Activated naive CD4-positive, alpha-beta T cell treated with anti-CD3 and anti-CD28 coated beads, Interleukin-2, amount 10 ng/mL, durations not matched to agents 7 days and 5 days (primary cell): ENCODE results near the gene NOTUM.

ENCODE experiments used
- CTCF ChIA-PET: fragments of 350-600 bp; sonication (Branson Sonifier 250); formaldehyde crosslinking; loops from one replicate; lab custom pipeline; 2021; ENCODE audit warnings: antibody characterized with exemption; lab: Charles Lee
- DNase-seq: peaks from one replicate; pipeline ENCODE4 v3.0.0-alpha.2; 2020
- H3K27ac Mint-ChIP-seq: one replicate; pipeline ENCODE4 v1.8.0; 2021; ENCODE audit warnings: mild to moderate bottlenecking, moderate library complexity, mixed read lengths
- H3K27me3 Mint-ChIP-seq: one replicate; pipeline ENCODE4 v1.8.0; 2021; ENCODE audit warnings: mild to moderate bottlenecking, mixed read lengths
- H3K36me3 Mint-ChIP-seq: one replicate; pipeline ENCODE4 v1.8.0; 2021; ENCODE audit warnings: mixed read lengths
- H3K4me1 Mint-ChIP-seq: one replicate; pipeline ENCODE4 v1.8.0; 2021; ENCODE audit warnings: mixed read lengths
- H3K4me3 Mint-ChIP-seq: one replicate; pipeline ENCODE4 v1.8.0; 2021; ENCODE audit warnings: mild to moderate bottlenecking, moderate library complexity, mixed read lengths
- H3K9me3 Mint-ChIP-seq: one replicate; pipeline ENCODE4 v1.8.0; 2021; ENCODE audit warnings: mixed read lengths

Gene NOTUM

GRCh38 chr17:81951785-81952684 is 9.0 kb downstream of the NOTUM start:
- H3K9me3 Mint-ChIP-seq, result no peaks in the 10 kb centered on the region
- CTCF ChIA-PET, result interaction anchor here (2.0 to 5.3 kb wide), 2 partner anchors 24 to 69 kb away, joined by 4 to 23 read pairs; partner anchors contain the start of genes CENPX and MAFG
- H3K36me3 Mint-ChIP-seq, result no peaks in the 10 kb centered on the region
- H3K27ac Mint-ChIP-seq, result no peak overlapping the region
- H3K4me1 Mint-ChIP-seq, result peaks cover 4% of the 10 kb centered on the region
- H3K27me3 Mint-ChIP-seq, result peaks cover 50% of the 10 kb centered on the region
- H3K4me3 Mint-ChIP-seq, result no peak overlapping the region
- no peak for DNase-seq

DNA sequence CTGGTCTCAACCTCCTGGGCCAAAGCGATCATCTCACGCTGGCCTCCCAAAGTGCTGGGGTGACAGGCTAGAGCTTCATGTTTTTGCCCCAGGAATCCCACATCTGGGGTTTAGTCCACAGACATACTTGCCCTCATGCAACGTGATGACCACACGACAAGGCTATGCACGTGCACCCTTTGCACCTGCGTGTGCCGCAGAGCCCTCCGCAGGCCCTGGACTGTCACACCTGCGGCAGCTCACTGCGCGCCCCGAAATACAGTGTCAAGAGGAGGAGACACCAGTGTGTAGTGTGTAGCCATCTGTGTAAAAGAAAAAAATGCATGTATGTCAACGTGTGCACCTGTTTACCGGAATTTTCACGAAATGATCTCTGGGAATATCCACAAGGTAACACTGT is 10.5 kb downstream of the NOTUM start:
- Mint-ChIP-seq H3K27me3 (peaks cover 49% of the 10 kb centered on the region), H3K36me3 (no peaks in the 10 kb centered on the region), H3K27ac (no peak overlapping the region), H3K9me3 (no peaks in the 10 kb centered on the region), H3K4me1 (peaks cover 4% of the 10 kb centered on the region), H3K4me3 (no peak overlapping the region)
- no peak for DNase-seq
- CTCF ChIA-PET, result interaction anchor here (2.0 kb wide), 1 partner anchor 23 kb away, joined by 4 read pairs; the partner anchor contains the start of gene MAFG

- peaks cover 4% of the 10 kb centered on the region for H3K4me1 Mint-ChIP-seq
- H3K27me3 Mint-ChIP-seq, result peaks cover 53% of the 10 kb centered on the region
- DNase-seq, result no peak
- H3K9me3 Mint-ChIP-seq, result no peaks in the 10 kb centered on the region
- H3K27ac Mint-ChIP-seq, result no peak overlapping the region
- H3K36me3 Mint-ChIP-seq, result no peaks in the 10 kb centered on the region
- CTCF ChIA-PET, result interaction anchor here (1.9 kb wide), 1 partner anchor 11 kb away, joined by 9 read pairs; no protein-coding TSS in a partner anchor
- no peak overlapping the region for H3K4me3 Mint-ChIP-seq
These were observed 12.2 kb downstream of the NOTUM start for GRCh38 chr17:81948635-81949378.

DNA sequence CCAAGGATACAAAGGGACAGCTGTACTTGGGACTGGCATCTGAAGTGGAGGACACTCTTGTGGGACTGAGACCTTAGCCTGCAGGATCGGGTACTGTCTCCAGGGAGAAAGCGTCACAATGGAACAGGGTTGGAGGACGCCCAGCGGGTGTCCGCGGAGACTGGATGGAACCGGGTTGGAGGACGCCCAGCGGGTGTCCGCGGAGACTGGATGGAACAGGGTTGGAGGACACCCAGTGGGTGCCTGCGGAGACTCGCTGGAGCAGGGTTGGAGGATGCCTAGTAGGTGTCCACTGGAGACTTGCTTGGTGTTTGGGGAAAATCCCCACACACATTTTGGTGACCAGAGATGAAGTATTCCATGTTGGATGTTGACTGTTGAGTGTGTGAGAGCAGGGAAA is 13.8 kb downstream of the NOTUM start, which contains the start of gene MYADML2:
Gene MYADML2 (minus strand): TSS at position 45 of the 400 bp plus-strand sequence. CDS start 5,492 bp downstream, outside the sequence.
- H3K9me3 Mint-ChIP-seq, result no peaks in the 10 kb centered on the region
- H3K27ac Mint-ChIP-seq, result no peak within 1 kb of the TSS
- DNase-seq, result no peak
- no peak within 1 kb of the TSS for H3K4me3 Mint-ChIP-seq
- H3K27me3 Mint-ChIP-seq, result peaks cover 46% of the 10 kb centered on the region
- CTCF ChIA-PET, result interaction anchor here (1.9 kb wide), 1 partner anchor 13 kb away, joined by 9 read pairs; no protein-coding TSS in a partner anchor
- no peaks in the 10 kb centered on the region for H3K36me3 Mint-ChIP-seq
- peaks cover 4% of the 10 kb centered on the region for H3K4me1 Mint-ChIP-seq

- H3K36me3 Mint-ChIP-seq, result no peaks in the 10 kb centered on the region
- no peak overlapping the region for H3K4me3 Mint-ChIP-seq
- CTCF ChIA-PET, result no interaction called here
- DNase-seq, result no peak
- peaks cover 49% of the 10 kb centered on the region for H3K27me3 Mint-ChIP-seq
- H3K4me1 Mint-ChIP-seq, result no peaks in the 10 kb centered on the region
- no peak overlapping the region for H3K27ac Mint-ChIP-seq
- no peaks in the 10 kb centered on the region for H3K9me3 Mint-ChIP-seq
These were observed 16.1 kb downstream of the NOTUM start for GRCh38 chr17:81944858-81945257.

- Mint-ChIP-seq H3K36me3 (no peaks in the 10 kb centered on the region), H3K9me3 (no peaks in the 10 kb centered on the region), H3K4me3 (no peak overlapping the region), H3K4me1 (peaks cover 9% of the 10 kb centered on the region), H3K27me3 (peaks cover 43% of the 10 kb centered on the region), H3K27ac (no peak overlapping the region)
- DNase-seq, result no peak
- CTCF ChIA-PET, result no interaction called here
These were observed 18.8 kb downstream of the NOTUM start for GRCh38 chr17:81942167-81942553.

DNA sequence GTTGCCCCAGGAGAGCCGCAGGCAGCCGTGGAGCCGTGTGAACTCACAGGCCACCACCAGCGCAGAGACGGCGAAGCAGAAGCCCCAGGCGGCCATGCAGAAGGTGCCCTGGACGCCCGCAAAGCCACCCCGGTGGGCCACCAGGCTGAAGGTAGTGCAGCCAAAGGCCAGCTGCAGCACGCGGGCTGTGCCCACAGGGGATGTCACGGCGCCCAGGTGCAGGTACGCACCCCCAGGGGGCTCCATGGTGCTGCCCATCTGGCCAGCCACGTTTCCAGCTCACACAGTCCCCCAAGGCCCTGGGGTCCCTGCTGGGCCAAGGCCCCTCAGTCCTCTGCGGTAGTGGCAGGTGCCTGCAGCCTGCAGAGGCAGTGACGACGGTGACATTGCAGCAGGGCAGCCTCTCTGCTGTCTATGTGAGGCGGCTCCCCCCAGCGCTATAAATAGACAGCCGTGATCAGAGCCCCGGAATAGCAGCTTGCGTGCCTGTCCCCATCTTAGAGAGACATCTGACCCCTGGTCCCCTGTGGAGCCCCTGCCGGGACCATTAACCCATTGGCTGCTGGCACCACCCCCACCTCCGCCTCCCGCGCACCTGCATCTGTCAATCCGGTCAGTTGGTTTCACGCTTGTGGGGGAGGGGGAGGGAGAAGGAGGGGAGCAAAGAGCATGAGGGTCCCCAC is 19.4 kb downstream of the NOTUM start:
- H3K4me1 Mint-ChIP-seq, result peaks cover 10% of the 10 kb centered on the region
- no peak for DNase-seq

GRCh38 chr17:81940538-81941483 is 20.2 kb downstream of the NOTUM start:
- peaks cover 15% of the 10 kb centered on the region for H3K4me1 Mint-ChIP-seq
- no peak overlapping the region for H3K27ac Mint-ChIP-seq
- no peak overlapping the region for H3K4me3 Mint-ChIP-seq
- H3K27me3 Mint-ChIP-seq, result peaks cover 37% of the 10 kb centered on the region
- H3K36me3 Mint-ChIP-seq, result no peaks in the 10 kb centered on the region
- DNase-seq, result no peak
- H3K9me3 Mint-ChIP-seq, result no peaks in the 10 kb centered on the region
- CTCF ChIA-PET, result no interaction called here

More for the DNA sequence above, 19.4 kb downstream of the NOTUM start:
- Mint-ChIP-seq H3K4me3 (no peak overlapping the region), H3K27me3 (peaks cover 38% of the 10 kb centered on the region), H3K27ac (no peak overlapping the region), H3K36me3 (no peaks in the 10 kb centered on the region), H3K9me3 (no peaks in the 10 kb centered on the region)
- CTCF ChIA-PET, result no interaction called here

- H3K27me3 Mint-ChIP-seq, result peaks cover 31% of the 10 kb centered on the region
- no peaks in the 10 kb centered on the region for H3K36me3 Mint-ChIP-seq
- H3K4me1 Mint-ChIP-seq, result peaks cover 18% of the 10 kb centered on the region
- no peak overlapping the region for H3K4me3 Mint-ChIP-seq
- no peaks in the 10 kb centered on the region for H3K9me3 Mint-ChIP-seq
- no peak overlapping the region for H3K27ac Mint-ChIP-seq
- DNase-seq, result no peak
- CTCF ChIA-PET, result no interaction called here
These were observed 21.1 kb downstream of the NOTUM start for GRCh38 chr17:81939881-81940385.

DNA sequence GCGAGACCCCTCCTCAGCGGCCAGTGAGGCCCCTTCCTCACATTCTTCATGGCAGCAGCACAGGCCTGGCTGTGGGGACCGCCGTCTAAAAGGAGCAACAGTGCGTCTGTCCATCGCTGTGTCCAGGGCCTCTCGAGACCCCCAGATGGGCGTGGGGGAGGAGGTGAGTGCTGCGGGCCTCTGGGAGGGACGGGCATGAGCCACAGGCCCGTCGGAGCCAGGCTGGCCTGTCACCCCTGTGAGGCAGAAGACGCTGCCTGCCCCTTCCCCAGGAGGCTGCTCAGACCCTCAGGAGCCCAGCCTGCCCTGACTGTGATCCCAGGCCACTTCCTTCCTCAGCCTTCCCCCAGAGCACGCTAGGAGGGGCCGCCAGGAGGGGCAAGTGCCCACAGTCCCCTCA is 21.8 kb downstream of the NOTUM start:
- H3K27ac Mint-ChIP-seq, result no peak overlapping the region
- no peaks in the 10 kb centered on the region for H3K9me3 Mint-ChIP-seq
- H3K36me3 Mint-ChIP-seq, result no peaks in the 10 kb centered on the region
- H3K27me3 Mint-ChIP-seq, result peaks cover 30% of the 10 kb centered on the region
- H3K4me1 Mint-ChIP-seq, result peaks cover 18% of the 10 kb centered on the region
- CTCF ChIA-PET, result no interaction called here
- no peak for DNase-seq
- H3K4me3 Mint-ChIP-seq, result no peak overlapping the region

- H3K4me3 Mint-ChIP-seq, result peak overlapping the region; percentile 79
- DNase-seq, result no peak
- H3K27me3 Mint-ChIP-seq, result peaks cover 22% of the 10 kb centered on the region
- CTCF ChIA-PET, result interaction anchor here (1.9 kb wide), 1 partner anchor 86 kb away, joined by 4 read pairs; no protein-coding TSS in a partner anchor
- peaks cover 22% of the 10 kb centered on the region for H3K4me1 Mint-ChIP-seq
- no peaks in the 10 kb centered on the region for H3K36me3 Mint-ChIP-seq
- H3K9me3 Mint-ChIP-seq, result no peaks in the 10 kb centered on the region
- H3K27ac Mint-ChIP-seq, result no peak overlapping the region
These were observed 25.3 kb downstream of the NOTUM start for GRCh38 chr17:81935709-81936084.

- H3K27ac Mint-ChIP-seq, result no peak overlapping the region
- H3K36me3 Mint-ChIP-seq, result no peaks in the 10 kb centered on the region
- DNase-seq, result no peak
- H3K9me3 Mint-ChIP-seq, result no peaks in the 10 kb centered on the region
- CTCF ChIA-PET, result interaction anchor here (1.9 kb wide), 1 partner anchor 87 kb away, joined by 4 read pairs; no protein-coding TSS in a partner anchor
- peaks cover 22% of the 10 kb centered on the region for H3K27me3 Mint-ChIP-seq
- peaks cover 22% of the 10 kb centered on the region for H3K4me1 Mint-ChIP-seq
- H3K4me3 Mint-ChIP-seq, result peak overlapping the region; percentile 79
These were observed 25.9 kb downstream of the NOTUM start for GRCh38 chr17:81934850-81935708.
